ENCODE results near the gene POU4F1. TPM values are rescaled to one million over a fixed set of nuclear protein-coding genes. Genes with fewer than 3 reads are reported as not detected.

Gene POU4F1
- total RNA-seq, 4 donors from 2014 or later, result not detected

DNA sequence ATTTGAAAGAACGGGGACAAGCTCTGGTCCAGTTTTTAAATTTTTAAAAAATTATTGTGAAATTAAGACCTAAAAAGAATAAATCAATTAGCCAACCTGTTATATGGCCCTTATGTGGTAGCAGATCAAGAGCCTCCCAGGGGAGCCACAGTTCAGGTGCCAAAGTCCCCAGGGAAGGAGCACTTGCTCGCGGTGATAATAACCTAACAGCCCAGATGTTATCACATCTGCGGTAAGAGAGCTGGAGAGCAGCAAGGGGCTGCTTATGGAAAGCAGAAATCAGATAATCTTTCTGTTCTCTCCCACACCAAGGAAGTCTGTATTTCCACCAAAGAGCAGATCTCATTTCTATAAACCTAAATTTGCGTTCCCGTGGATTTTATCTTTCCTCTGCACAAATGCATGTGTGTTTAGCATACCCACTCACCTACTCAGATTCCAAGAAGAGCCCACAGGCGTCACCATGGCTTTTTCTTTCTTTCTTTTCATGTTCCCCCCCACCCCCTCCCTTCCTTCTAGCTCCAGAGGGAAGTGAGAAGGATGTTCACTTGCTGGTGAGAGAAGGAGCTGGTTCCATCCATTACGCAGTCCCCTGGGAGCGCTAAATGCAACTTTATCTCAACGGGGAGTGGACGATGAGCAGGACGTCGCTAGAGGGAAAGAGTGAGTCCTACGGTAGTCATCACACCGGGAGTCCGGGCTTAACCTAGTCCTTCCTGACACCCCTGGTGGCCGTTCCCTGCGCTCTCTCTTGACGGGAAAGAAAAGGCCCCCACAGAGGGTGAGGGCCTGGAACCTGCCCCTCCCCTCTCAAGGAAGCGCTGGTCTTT lies 1.6 kb upstream of the POU4F1 start:
- Histone ChIP-seq H3K27ac (no peak overlapping the region), H3K4me3 (no peak overlapping the region), H3K27me3 (peaks cover 0 to 85% of the 10 kb centered on the region in 2 donors), H3K4me1 (peaks cover 0 to 52% (median 14%) of the 10 kb centered on the region in 4 donors), H3K36me3 (no peaks in the 10 kb centered on the region), H3K9me3 (no peaks in the 10 kb centered on the region)
- no peak for TF ChIP-seq POLR2A (IDR thresholded peaks at IDR 0.05)
- TF ChIP-seq, protein P1, sequence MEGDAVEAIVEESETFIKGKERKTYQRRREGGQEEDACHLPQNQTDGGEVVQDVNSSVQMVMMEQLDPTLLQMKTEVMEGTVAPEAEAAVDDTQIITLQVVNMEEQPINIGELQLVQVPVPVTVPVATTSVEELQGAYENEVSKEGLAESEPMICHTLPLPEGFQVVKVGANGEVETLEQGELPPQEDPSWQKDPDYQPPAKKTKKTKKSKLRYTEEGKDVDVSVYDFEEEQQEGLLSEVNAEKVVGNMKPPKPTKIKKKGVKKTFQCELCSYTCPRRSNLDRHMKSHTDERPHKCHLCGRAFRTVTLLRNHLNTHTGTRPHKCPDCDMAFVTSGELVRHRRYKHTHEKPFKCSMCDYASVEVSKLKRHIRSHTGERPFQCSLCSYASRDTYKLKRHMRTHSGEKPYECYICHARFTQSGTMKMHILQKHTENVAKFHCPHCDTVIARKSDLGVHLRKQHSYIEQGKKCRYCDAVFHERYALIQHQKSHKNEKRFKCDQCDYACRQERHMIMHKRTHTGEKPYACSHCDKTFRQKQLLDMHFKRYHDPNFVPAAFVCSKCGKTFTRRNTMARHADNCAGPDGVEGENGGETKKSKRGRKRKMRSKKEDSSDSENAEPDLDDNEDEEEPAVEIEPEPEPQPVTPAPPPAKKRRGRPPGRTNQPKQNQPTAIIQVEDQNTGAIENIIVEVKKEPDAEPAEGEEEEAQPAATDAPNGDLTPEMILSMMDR (IDR thresholded peaks at IDR 0.05), result no peak
- DNase-seq, result no peak

DNA sequence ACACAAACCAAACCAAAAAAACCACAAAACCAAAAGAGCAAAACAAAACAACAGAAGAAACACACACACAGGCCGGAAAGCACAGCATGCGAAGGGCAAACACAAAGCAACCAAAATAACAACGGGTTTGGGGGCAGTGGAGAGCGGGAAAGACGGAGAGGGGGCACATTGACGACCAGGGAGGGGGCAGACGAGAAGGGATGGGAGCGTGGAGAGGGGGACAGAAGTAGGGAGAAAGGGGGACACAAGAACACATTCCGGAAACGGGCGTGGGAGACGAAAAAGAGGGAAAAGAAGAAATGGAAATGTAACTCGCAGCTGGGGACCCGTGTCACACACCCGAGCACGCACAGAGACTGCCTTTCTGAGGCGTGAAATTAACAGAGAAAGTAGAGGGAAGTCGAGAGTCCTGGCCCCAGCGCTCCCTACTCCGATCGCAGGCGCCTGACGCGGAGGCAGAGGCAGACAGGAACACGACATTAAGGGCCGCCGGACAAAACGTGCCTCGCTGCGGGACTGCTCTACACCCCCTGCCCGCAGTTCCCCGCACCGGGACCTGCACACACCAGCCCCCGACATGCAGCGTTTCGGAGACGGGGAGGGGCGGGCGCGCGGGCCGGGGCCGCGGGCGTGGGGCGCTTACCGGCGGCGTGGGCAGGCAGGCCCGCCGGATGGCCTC lies 652 bp downstream of the POU4F1 start:
- no peak for DNase-seq
- peak overlapping the region; percentile 4 to 54 (median 47) for H3K4me3 ChIP-seq
- TF ChIP-seq, protein P1 (IDR thresholded peaks at IDR 0.05), result no peak
- no peak for TF ChIP-seq POLR2A (IDR thresholded peaks at IDR 0.05)
- peaks cover 0 to 75% of the 10 kb centered on the region in 2 donors for H3K27me3 ChIP-seq
- no peaks in the 10 kb centered on the region for H3K36me3 ChIP-seq
- no peak overlapping the region for H3K27ac ChIP-seq
- peaks cover 0 to 31% (median 9%) of the 10 kb centered on the region in 4 donors for H3K4me1 ChIP-seq
- no peaks in the 10 kb centered on the region for H3K9me3 ChIP-seq

DNA sequence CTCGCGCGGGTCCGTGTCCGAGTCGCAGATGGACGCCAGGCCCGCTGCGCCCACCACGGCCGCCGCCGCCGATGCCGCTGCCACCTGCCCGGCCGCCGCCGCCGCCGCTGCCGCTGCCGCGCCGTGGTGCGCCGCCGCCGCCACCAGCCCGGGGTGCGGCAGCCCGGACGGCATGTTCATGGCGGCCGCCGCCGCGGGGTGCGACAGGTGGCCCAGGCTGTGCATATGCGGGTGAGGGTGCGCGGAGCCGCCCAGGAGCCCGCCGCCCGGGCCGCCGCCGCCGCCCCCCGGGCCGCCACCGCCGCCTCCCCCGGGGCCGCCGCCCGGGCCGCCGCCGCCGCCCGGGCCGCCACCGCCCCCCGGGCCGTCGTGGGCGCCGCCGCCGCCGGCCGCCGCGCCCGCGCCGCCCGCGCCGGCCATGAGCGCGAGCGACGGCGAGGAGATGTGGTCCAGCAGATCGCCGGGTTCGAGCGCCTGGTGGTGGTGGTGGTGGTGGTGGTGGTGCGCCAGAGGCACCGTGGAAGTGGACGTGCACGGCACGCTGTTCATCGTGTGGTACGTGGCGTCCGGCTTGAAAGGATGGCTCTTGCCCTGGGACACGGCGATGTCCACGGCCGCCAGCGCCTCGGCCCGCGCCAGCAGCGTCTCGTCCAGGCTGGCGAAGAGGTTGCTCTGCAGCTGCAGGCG lies 1.3 kb downstream of the POU4F1 start:
- H3K27me3 ChIP-seq, result peaks cover 0 to 75% of the 10 kb centered on the region in 2 donors
- H3K4me1 ChIP-seq, result peaks cover 0 to 24% (median 8%) of the 10 kb centered on the region in 4 donors
- no peaks in the 10 kb centered on the region for H3K9me3 ChIP-seq
- H3K27ac ChIP-seq, result no peak overlapping the region
- H3K36me3 ChIP-seq, result no peaks in the 10 kb centered on the region
- peak overlapping the region in 3 of 4 donors; percentile 46 to 54 (median 48) for H3K4me3 ChIP-seq
- no peak for TF ChIP-seq POLR2A (IDR thresholded peaks at IDR 0.05)
- TF ChIP-seq, protein P1 (IDR thresholded peaks at IDR 0.05), result no peak
- no peak for DNase-seq

DNA sequence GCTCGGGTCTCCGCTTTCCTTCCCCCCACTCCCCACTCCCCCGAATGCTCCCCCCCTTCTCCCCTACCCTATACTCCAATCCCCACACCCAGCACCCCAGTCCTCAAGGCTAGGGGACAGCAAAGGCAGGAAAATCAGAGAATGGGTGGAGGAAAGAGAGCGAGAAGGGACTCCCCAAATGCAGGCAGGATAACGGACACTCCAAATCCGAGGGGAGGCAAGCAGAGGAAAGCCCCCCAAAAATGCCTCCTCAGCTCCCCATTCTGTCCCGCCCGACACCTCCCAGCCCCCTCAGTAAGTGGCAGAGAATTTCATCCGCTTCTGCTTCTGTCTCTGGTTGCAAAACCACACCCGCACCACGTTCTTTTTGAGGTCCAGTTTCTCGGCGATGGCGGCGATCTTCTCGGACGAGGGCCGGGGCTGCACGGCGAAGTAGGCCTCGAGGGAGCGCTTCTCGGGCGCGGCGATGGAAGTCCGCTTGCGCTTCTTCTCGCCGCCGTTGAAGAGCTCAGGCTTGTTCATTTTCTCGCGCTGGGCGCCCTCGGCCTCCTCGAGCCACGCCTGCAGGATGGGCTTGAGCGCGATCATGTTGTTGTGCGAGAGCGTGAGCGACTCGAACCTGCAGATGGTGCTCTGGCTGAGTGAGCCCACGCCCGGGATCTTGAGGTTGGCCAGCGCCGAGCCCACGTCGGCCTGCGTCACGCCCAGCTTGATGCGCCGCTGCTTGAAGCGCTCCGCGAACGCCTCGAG lies 2.1 kb downstream of the POU4F1 start:
- Histone ChIP-seq H3K27me3 (peaks cover 0 to 75% of the 10 kb centered on the region in 2 donors), H3K9me3 (peaks cover 0 to 3% (median 0%) of the 10 kb centered on the region in 4 donors), H3K4me3 (peak overlapping the region in 3 of 4 donors; percentile 25 to 41 (median 38)), H3K36me3 (no peaks in the 10 kb centered on the region), H3K27ac (no peak overlapping the region), H3K4me1 (peaks cover 0 to 30% (median 8%) of the 10 kb centered on the region in 4 donors)
- no peak for TF ChIP-seq POLR2A (IDR thresholded peaks at IDR 0.05)
- TF ChIP-seq, protein P1 (IDR thresholded peaks at IDR 0.05), result no peak
- DNase-seq, result peak in 1 of 3 donors; percentile 53

All from Peyer's patch (tissue), 4 donors.